ENCODE measurements around the gene CREB5.

GRCh38 chr7:28666154-28666553 is 253.8 kb downstream of the CREB5 start:
- TF ChIP-seq JUND (IDR thresholded peaks at IDR 0.05) (no peak), FOSL1 (IDR thresholded peaks at IDR 0.05; ENCODE audit: low read depth) (peak; percentile 43; the same call in 1 of the 2 replicates), YY1 (IDR thresholded peaks at IDR 0.05; ENCODE audit: extremely low read depth, insufficient replicate concordance, low read depth, low read length) (no peak), CTCF (IDR thresholded peaks at IDR 0.05 in 2 of 3, conservative IDR thresholded peaks at IDR 0.05 in 1 of 3; ENCODE audit: borderline replicate concordance in 1 of 3, insufficient read depth in 1 of 3, low read depth in 2 of 3, low read length in 2 of 3) (no peak), POLR2A (IDR thresholded peaks at IDR 0.05; ENCODE audit: borderline replicate concordance, extremely low read depth, insufficient read depth, insufficient read length) (no peak), ZNF274 (IDR thresholded peaks at IDR 0.05; ENCODE audit: low read depth, low read length) (no peak), CBX3 (IDR thresholded peaks at IDR 0.05; ENCODE audit: low read depth) (no peak)
